HCT116 (cell line): ENCODE results near the gene PLGLB2. TPM values are rescaled to one million over a fixed set of nuclear protein-coding genes. Genes with fewer than 3 reads are reported as not detected.
A peak's percentile ranks its signal among the peaks of the same experiment; 100 is the strongest.
"Not testable (repeated sequence)": the region's sequence is repeated elsewhere in the genome, so short reads cannot be mapped to it uniquely, and the experiment has no call there.

Source experiments
- ATAC-seq: fragments of 200-7000 bp; cut with Tn5 transposase; 2 replicates; pipeline ENCODE4 v1.9.1; 2020; ENCODE audit warnings: mild to moderate bottlenecking, moderate library complexity
- BruUV-seq: library from RNA; stranded (reverse); fragments of 400-500 nt; replicated peaks from 2 replicates; lab custom pipeline; 2021; lab: Mats Ljungman, UMichigan
- CTCF ChIA-PET: fragments of 300-600 bp; sonication (Branson Sonifier 250); formaldehyde crosslinking; loops from one replicate; lab custom pipeline; 2021; ENCODE audit warnings: antibody characterized with exemption; lab: Charles Lee
- POLR2A ChIA-PET: fragments of 300-600, 350-600 bp; sonication (Branson Sonifier 250); formaldehyde crosslinking; loops from one replicate; lab custom pipeline; 2021; ENCODE audit warnings: antibody characterized with exemption; lab: Charles Lee
- RAD21 ChIA-PET, 2 experiments: fragments of 300-600 bp; sonication (Branson Sonifier 250); formaldehyde crosslinking; loops; one replicate each; lab custom pipeline; 2023; ENCODE audit warnings: low total read pairs in 2 of 2; ENCODE audit not compliant: uncharacterized antibody in 2 of 2, unreplicated experiment in 2 of 2, low non-redundant PET in 1 of 2; lab: Charles Lee
- DNase-seq: peaks from one replicate; pipeline ENCODE4 v3.0.0-alpha.2; 2010; ENCODE audit warnings: low read depth, low spot score
- H2AFZ ChIP-seq: fragments of 200-600 bp; shearing (Covaris generic), sonication (generic); 2 replicates; pipeline ENCODE4 v1.6.1; 2017; ENCODE audit warnings: low read depth, mixed run types, mixed read lengths, antibody characterized with exemption, low read length; ENCODE audit not compliant: poor library complexity, severe bottlenecking
- H3K27ac ChIP-seq: 2 replicates; pipeline ENCODE4 v1.5.1; 2012; ENCODE audit warnings: low read depth, low read length
- H3K27me3 ChIP-seq: fragments of 200-600 bp; sonication (generic); 2 replicates; pipeline ENCODE4 v1.6.1; 2016; ENCODE audit warnings: mixed run types, low read length, mixed read lengths; ENCODE audit not compliant: insufficient read depth
- H3K36me3 ChIP-seq, 2 experiments: fragments of 200-500 bp in 1 of 2; fragments of 200-600 bp in 1 of 2; sonication (Bioruptor generic) in 1 of 2; sonication (generic) in 1 of 2; 2 replicates each; pipeline versions ENCODE4 v1.5.1 to v1.6.1; 2014 to 2016; ENCODE audit warnings: low read length in 2 of 2, inconsistent platforms in 1 of 2, mixed read lengths in 1 of 2, mixed run types in 1 of 2; ENCODE audit not compliant: insufficient read depth in 2 of 2, control insufficient read depth in 1 of 2
- H3K4me1 ChIP-seq, 2 experiments: fragments of 200-600 bp in 1 of 2; sonication (generic) in 1 of 2; 2 replicates each; pipeline versions ENCODE4 v1.5.1 to v1.6.1; 2012 to 2017; ENCODE audit warnings: low read length in 2 of 2, inconsistent platforms in 1 of 2, mild to moderate bottlenecking in 1 of 2, mixed read lengths in 1 of 2, mixed run types in 1 of 2, moderate library complexity in 1 of 2; ENCODE audit not compliant: insufficient read depth in 2 of 2, control insufficient read depth in 1 of 2
- H3K4me2 ChIP-seq: fragments of 200-600 bp; sonication (generic); 2 replicates; pipeline ENCODE4 v1.6.1; 2017; ENCODE audit warnings: mixed run types, low read length, mixed read lengths
- H3K4me3 ChIP-seq, 2 experiments: fragments of 200-600 bp in 1 of 2; sonication (generic) in 1 of 2; replicated peaks in 1 of 2; 2 replicates each; pipeline ENCODE4 v1.5.1; 2011 to 2016; ENCODE audit warnings: low read length in 2 of 2, control low read depth in 1 of 2, low read depth in 1 of 2, mild to moderate bottlenecking in 1 of 2, mixed read lengths in 1 of 2, mixed run types in 1 of 2
- H3K79me2 ChIP-seq: fragments of 200-600 bp; sonication (generic); 2 replicates; pipeline ENCODE4 v1.6.1; 2017; ENCODE audit warnings: mild to moderate bottlenecking, mixed run types, low read length, moderate library complexity, mixed read lengths; ENCODE audit not compliant: insufficient read depth
- H3K9ac ChIP-seq: fragments of 200-600 bp; sonication (generic); 2 replicates; pipeline ENCODE4 v1.6.1; 2016; ENCODE audit warnings: low read length, mixed read lengths
- H3K9me2 ChIP-seq: fragments of 200-600 bp; sonication (generic), shearing (Covaris generic); 2 replicates; pipeline ENCODE4 v1.6.1; 2017; ENCODE audit warnings: mixed run types, mild to moderate bottlenecking, moderate library complexity; ENCODE audit not compliant: insufficient read depth
- H3K9me3 ChIP-seq, 2 experiments: fragments of 200-500 bp in 1 of 2; fragments of 200-600 bp in 1 of 2; sonication (Bioruptor generic) in 1 of 2; sonication (generic) in 1 of 2; 2 replicates each; pipeline ENCODE4 v1.6.1; 2014 to 2017; ENCODE audit warnings: low read length in 2 of 2, mixed read lengths in 2 of 2, inconsistent platforms in 1 of 2, low read depth in 1 of 2, mild to moderate bottlenecking in 1 of 2, mixed run types in 1 of 2, moderate library complexity in 1 of 2; ENCODE audit not compliant: control insufficient read depth in 1 of 2, insufficient read depth in 1 of 2
- H4K20me1 ChIP-seq: fragments of 200-600 bp; sonication (generic), shearing (Covaris generic); 2 replicates; pipeline ENCODE4 v1.6.1; 2017; ENCODE audit warnings: mixed run types, mild to moderate bottlenecking, moderate library complexity; ENCODE audit not compliant: insufficient read depth
- intact Hi-C: fragments of 100-400 bp; cut with micrococcal nuclease; formaldehyde crosslinking; loops from 2 replicates; pipeline ENCODE4 v1.10.0; 2022
- total RNA-seq: library from RNA; stranded (reverse); gene quantifications from one replicate; pipeline ENCODE4 v1.2.1, GENCODE V29; 2021; ENCODE audit not compliant: unreplicated experiment

PLGLB2 gene
- total RNA-seq, 1 experiment from 2014 or later, result 0.91 TPM

DNA sequence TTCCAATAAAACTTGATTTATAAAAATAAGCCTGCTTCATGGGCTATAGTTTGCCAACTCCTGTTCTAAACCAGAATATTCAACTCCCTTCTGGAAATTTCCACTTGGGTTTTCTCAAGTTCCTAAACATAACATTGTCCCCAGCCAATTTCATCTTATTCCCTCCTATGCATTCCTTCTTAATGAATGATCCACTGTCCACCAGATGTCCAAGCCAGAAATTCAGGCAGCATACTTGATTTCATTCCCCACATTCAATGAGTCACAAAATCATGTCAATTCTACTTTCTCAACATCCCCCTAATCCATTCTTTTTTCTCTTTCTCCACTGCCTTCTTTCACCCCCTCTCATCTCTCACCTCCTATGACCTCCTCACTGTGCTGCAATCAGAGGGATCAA, 7.0 kb upstream of the PLGLB2 start:
- H3K36me3 ChIP-seq, H3K9me2 ChIP-seq, RAD21 ChIA-PET, H3K79me2 ChIP-seq, H3K4me2 ChIP-seq, H2AFZ ChIP-seq, ATAC-seq, H3K27ac ChIP-seq, H3K9ac ChIP-seq, CTCF ChIA-PET, H3K4me1 ChIP-seq, H3K27me3 ChIP-seq, H4K20me1 ChIP-seq, H3K9me3 ChIP-seq, BruUV-seq, H3K4me3 ChIP-seq, DNase-seq, POLR2A ChIA-PET, intact Hi-C loops: not testable (repeated sequence)

DNA sequence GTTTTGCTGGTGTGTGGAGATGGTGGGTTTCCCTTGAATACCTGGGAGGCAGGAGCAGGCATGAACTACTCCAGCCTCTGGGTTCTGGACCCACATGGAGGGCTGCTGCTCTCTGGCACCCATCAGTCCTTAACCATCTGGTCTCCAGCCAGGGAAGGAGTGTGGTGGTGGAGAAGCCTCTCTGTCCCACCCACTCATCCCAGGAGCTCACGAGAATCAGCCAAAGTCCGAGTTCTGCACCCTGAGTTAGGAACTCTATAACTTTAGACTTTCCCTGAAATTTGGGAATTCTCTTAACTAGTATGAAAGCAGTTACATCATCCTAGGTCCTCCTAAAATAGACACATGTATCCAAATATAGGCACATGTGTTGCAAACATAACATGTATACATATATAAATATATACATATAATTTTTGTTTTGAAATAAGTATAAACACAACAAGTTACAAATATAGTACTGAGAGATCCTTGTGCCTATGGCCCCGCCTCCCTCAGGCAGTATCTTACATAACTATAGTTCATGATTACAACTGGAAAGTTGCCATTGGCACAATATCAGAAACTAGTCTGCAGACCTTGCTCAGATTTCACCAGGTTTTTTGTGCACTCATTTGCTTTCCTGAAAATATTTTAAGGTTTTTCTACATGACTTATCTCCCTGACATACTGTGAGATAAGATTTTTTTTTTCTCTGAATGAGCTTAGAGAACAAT, 5.3 kb upstream of the PLGLB2 start:
- H3K9me2 ChIP-seq, H2AFZ ChIP-seq, H3K27ac ChIP-seq, H3K27me3 ChIP-seq, POLR2A ChIA-PET, CTCF ChIA-PET, H3K36me3 ChIP-seq, BruUV-seq, H3K79me2 ChIP-seq, H4K20me1 ChIP-seq, H3K4me3 ChIP-seq, H3K9me3 ChIP-seq, intact Hi-C loops, H3K9ac ChIP-seq, H3K4me2 ChIP-seq, DNase-seq, H3K4me1 ChIP-seq, ATAC-seq, RAD21 ChIA-PET: not testable (repeated sequence)

DNA sequence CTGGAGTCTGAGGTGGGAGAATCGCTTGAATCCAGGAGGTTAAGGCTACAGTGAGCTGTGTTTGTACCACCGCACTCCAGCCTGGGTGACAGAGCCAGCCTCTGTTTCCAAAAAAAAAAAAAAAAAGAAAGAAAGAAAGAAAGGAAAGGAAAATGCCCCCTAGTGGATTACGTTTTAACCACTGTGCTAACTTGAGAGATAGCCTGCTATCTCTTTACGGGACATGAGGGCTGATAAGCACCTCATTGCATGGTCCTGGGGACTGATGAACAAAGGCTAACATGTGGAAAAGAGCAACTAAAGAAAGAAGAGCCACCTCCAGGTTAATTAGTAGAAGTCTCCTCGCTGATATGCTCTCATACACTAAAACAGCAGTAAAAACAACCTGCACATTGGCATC, 4.2 kb upstream of the PLGLB2 start:
- DNase-seq, POLR2A ChIA-PET, H3K9ac ChIP-seq, H3K79me2 ChIP-seq, H3K27me3 ChIP-seq, H3K4me3 ChIP-seq, H2AFZ ChIP-seq, CTCF ChIA-PET, H3K9me3 ChIP-seq, H3K9me2 ChIP-seq, H3K4me1 ChIP-seq, BruUV-seq, H4K20me1 ChIP-seq, H3K27ac ChIP-seq, RAD21 ChIA-PET, intact Hi-C loops, H3K36me3 ChIP-seq, H3K4me2 ChIP-seq: not testable (repeated sequence)
- ATAC-seq, result peak; percentile 69

DNA sequence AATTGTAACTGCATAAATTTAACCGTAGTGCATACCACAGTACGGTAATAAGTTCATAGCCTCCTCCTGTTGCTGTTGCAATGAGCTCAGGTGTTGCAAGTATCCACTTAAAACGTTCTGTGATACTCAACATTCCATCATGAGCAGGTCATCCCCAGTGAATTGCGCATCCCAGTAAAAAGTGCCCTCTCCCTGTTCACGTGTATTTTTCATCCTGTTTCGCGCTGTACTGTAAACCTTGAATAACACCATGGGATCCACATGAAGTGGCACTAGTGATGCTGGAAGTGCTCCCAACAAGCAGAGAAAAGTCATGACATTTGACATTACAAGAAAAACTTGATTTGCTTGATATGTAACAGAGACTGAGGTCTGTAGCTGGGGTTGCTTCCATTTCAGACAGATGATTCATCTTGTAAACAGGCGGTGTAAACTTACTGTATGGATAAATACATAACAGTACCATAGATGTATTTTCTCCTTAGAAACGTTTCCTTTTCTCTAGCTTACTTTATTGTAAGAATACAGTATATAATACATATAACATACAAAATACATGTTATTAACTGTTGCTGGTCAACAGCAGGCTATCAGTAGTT, 2.4 kb upstream of the PLGLB2 start:
- H3K27me3 ChIP-seq, H3K9ac ChIP-seq, H3K9me2 ChIP-seq, BruUV-seq, CTCF ChIA-PET, RAD21 ChIA-PET, intact Hi-C loops, H3K79me2 ChIP-seq, H2AFZ ChIP-seq, H3K4me1 ChIP-seq, H3K4me2 ChIP-seq, DNase-seq, H3K4me3 ChIP-seq, ATAC-seq, H3K27ac ChIP-seq, H3K9me3 ChIP-seq, H4K20me1 ChIP-seq, POLR2A ChIA-PET, H3K36me3 ChIP-seq: not testable (repeated sequence)
